ENCODE results near the gene TMEM164. TPM values are rescaled to one million over a fixed set of nuclear protein-coding genes. Genes with fewer than 3 reads are reported as not detected.

TMEM164 gene
- total RNA-seq, 6 experiments from 2014 or later = 1.3 to 7.9 (median 2.8) TPM

GRCh38 chrX:110103344-110103743 lies 100.4 kb downstream of the TMEM164 start:
- 25% methylated on average over 1 of the region's 1 CpG for WGBS (ENCODE audit: insufficient coverage, low coverage, low lambda C conversion rate, missing lambda C conversion rate)
- DNase-seq = no peak
- no peak for ATAC-seq
- H3K9me3 ChIP-seq = no peaks in the 10 kb centered on the region
- no peak overlapping the region for H3K4me3 ChIP-seq
- H3K4me1 ChIP-seq = no peaks in the 10 kb centered on the region
- intact Hi-C loops (cut with DNase I) = no loop called here
- no peak overlapping the region for H3K27ac ChIP-seq
- no peak for TF ChIP-seq CTCF (IDR thresholded peaks at IDR 0.05)
- no peak for TF ChIP-seq POLR2A (IDR thresholded peaks at IDR 0.05)
- no peaks in the 10 kb centered on the region for H3K27me3 ChIP-seq
- no peaks in the 10 kb centered on the region for H3K36me3 ChIP-seq

GRCh38 chrX:110104078-110104477 lies 101.2 kb downstream of the TMEM164 start:
- no peaks in the 10 kb centered on the region for H3K36me3 ChIP-seq
- no peaks in the 10 kb centered on the region for H3K9me3 ChIP-seq
- DNase-seq (no peak), ATAC-seq (no peak)
- no peaks in the 10 kb centered on the region for H3K4me1 ChIP-seq
- intact Hi-C loops (cut with DNase I) = no loop called here
- no peak overlapping the region for H3K4me3 ChIP-seq
- H3K27me3 ChIP-seq = no peaks in the 10 kb centered on the region
- no peak overlapping the region for H3K27ac ChIP-seq
- TF ChIP-seq POLR2A (IDR thresholded peaks at IDR 0.05) = no peak
- no peak for TF ChIP-seq CTCF (IDR thresholded peaks at IDR 0.05)
- WGBS (ENCODE audit: insufficient coverage, low coverage, low lambda C conversion rate, missing lambda C conversion rate) = 70% methylated on average over 3 of the region's 3 CpGs

- WGBS (ENCODE audit: insufficient coverage, low coverage, low lambda C conversion rate, missing lambda C conversion rate) = 54% methylated on average over 3 of the region's 3 CpGs
- H3K27me3 ChIP-seq = no peaks in the 10 kb centered on the region
- TF ChIP-seq CTCF (IDR thresholded peaks at IDR 0.05) = no peak
- no peaks in the 10 kb centered on the region for H3K9me3 ChIP-seq
- intact Hi-C loops (cut with DNase I) = no loop called here
- H3K4me3 ChIP-seq = no peak overlapping the region
- no peaks in the 10 kb centered on the region for H3K4me1 ChIP-seq
- no peak overlapping the region for H3K27ac ChIP-seq
- peak in 1 of 4 donors; percentile 42 for ATAC-seq
- no peak for DNase-seq
- H3K36me3 ChIP-seq = no peaks in the 10 kb centered on the region
Measured at GRCh38 chrX:110108381-110108821, 105.5 kb downstream of the TMEM164 start.

- no peak overlapping the region for H3K4me3 ChIP-seq
- no peaks in the 10 kb centered on the region for H3K4me1 ChIP-seq
- WGBS (ENCODE audit: insufficient coverage, low coverage, low lambda C conversion rate, missing lambda C conversion rate) = 61% methylated on average over 4 of the region's 4 CpGs
- ATAC-seq (no peak), DNase-seq (no peak)
- intact Hi-C loops (cut with DNase I) = no loop called here
- no peak overlapping the region for H3K27ac ChIP-seq
- no peaks in the 10 kb centered on the region for H3K27me3 ChIP-seq
- TF ChIP-seq CTCF (IDR thresholded peaks at IDR 0.05) (no peak), POLR2A (IDR thresholded peaks at IDR 0.05) (no peak)
- H3K36me3 ChIP-seq = no peaks in the 10 kb centered on the region
- H3K9me3 ChIP-seq = no peaks in the 10 kb centered on the region
Measured at GRCh38 chrX:110114260-110114776, 111.4 kb downstream of the TMEM164 start.

Data from right lobe of liver (tissue), 6 donors.